Brain microvascular endothelial cell (primary cell): Measurements from ENCODE around the gene TUNAR.

Source experiments
- DNase-seq: peaks from one replicate; pipeline ENCODE4 v3.0.0-alpha.2; 2020
- H3K27ac ChIP-seq: fragments of 250-450 bp; sonication (Bioruptor Pico); 2 replicates; pipeline ENCODE4 v1.5.1; 2020; ENCODE audit warnings: mild to moderate bottlenecking, moderate library complexity
- H3K27me3 ChIP-seq: fragments of 250-450 bp; sonication (Bioruptor Pico); replicated peaks from 2 replicates; pipeline ENCODE4 v1.5.1; 2020; ENCODE audit warnings: mild to moderate bottlenecking
- H3K36me3 ChIP-seq: fragments of 250-450 bp; sonication (Bioruptor Pico); replicated peaks from 2 replicates; pipeline ENCODE4 v1.5.1; 2020; ENCODE audit warnings: mild to moderate bottlenecking
- H3K4me3 ChIP-seq: 2 replicates; pipeline ENCODE4 v1.5.1; 2011; ENCODE audit warnings: low read depth, mild to moderate bottlenecking, control low read depth, low read length, moderate library complexity
- in situ Hi-C: cut with HindIII; loops from 2 replicates; pipeline ENCODE4 v1.10.0; 2017; ENCODE audit warnings: low sequenced_read_pairs, low pct_ligation_motif_present
- TF ChIP-seq, protein P1 (sequence below): IDR thresholded peaks from 2 replicates; pipeline ENCODE4 v1.5.1; 2011; ENCODE audit warnings: low read depth, mild to moderate bottlenecking, moderate library complexity, low read length, control low read depth, inconsistent platforms; ENCODE audit errors: missing control alignments

Gene TUNAR

DNA sequence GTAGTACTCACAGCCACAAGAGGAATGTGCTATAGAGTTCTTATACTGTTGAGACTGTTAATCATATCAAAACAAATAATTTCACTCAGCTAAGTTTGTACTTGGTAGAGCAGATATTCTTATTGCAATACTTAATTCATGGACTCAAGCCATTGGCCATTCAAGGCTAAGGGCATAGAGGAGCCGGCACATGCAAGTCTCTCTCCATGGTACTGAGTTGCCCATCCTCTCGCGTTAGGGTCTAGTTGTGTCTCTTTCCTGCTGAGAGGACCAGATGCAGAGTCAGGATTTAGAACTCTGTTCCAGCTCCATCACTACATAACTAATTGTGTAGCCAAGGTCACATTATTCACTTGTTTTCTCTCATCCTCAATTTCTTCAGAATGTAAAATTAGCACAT is 14.4 kb upstream of the TUNAR start:
- no peaks in the 10 kb centered on the region for H3K36me3 ChIP-seq
- peak; percentile 3 for DNase-seq
- no peak overlapping the region for H3K4me3 ChIP-seq
- H3K27ac ChIP-seq: no peak overlapping the region
- TF ChIP-seq, protein P1, sequence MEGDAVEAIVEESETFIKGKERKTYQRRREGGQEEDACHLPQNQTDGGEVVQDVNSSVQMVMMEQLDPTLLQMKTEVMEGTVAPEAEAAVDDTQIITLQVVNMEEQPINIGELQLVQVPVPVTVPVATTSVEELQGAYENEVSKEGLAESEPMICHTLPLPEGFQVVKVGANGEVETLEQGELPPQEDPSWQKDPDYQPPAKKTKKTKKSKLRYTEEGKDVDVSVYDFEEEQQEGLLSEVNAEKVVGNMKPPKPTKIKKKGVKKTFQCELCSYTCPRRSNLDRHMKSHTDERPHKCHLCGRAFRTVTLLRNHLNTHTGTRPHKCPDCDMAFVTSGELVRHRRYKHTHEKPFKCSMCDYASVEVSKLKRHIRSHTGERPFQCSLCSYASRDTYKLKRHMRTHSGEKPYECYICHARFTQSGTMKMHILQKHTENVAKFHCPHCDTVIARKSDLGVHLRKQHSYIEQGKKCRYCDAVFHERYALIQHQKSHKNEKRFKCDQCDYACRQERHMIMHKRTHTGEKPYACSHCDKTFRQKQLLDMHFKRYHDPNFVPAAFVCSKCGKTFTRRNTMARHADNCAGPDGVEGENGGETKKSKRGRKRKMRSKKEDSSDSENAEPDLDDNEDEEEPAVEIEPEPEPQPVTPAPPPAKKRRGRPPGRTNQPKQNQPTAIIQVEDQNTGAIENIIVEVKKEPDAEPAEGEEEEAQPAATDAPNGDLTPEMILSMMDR: no peak
- in situ Hi-C loops: no loop called here
- no peaks in the 10 kb centered on the region for H3K27me3 ChIP-seq

DNA sequence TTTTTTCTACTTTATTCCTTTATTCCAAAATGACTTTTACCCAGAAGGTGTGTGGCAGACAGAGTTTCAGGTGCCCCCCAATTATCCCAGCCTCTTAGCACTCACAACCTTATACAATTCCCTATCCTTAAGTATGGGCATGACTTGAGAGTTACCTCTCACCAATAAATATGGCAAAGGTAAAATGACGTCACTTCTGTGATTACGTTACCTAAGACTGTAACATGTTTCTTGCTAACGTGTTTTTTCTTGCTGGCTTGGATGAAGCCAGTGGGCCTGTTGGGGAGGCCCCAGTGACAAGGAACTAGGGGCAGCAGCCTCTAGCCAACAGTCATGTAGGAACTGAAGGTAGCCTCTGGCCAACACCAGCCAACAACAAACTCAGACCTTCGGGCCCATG is 13.3 kb upstream of the TUNAR start:
- no peak overlapping the region for H3K4me3 ChIP-seq
- TF ChIP-seq, protein P1: no peak
- DNase-seq: no peak
- in situ Hi-C loops: no loop called here
- no peaks in the 10 kb centered on the region for H3K27me3 ChIP-seq
- H3K27ac ChIP-seq: no peak overlapping the region
- no peaks in the 10 kb centered on the region for H3K36me3 ChIP-seq

DNA sequence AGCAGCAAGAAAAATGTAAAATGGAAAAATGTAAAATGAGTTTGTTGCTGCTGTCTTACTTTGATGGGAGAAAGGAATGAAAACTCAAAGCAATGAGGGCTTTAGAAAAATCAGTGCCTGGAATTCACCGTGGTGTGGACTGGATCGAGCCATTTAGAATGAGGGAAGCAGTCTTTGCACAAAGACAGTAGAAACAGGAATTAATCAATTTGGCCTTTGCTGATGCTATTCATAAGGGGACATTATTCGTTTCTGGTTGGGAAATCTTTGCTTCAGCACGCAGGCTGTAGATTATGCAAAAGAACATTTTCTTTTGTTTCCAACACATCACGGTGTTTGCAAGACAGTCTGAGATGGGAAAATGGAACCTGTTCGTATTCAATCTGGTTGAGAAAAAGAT is 6.9 kb upstream of the TUNAR start:
- peaks cover under 1% of the 10 kb centered on the region for H3K27me3 ChIP-seq
- H3K27ac ChIP-seq: no peak overlapping the region
- in situ Hi-C loops: no loop called here
- H3K36me3 ChIP-seq: no peaks in the 10 kb centered on the region
- TF ChIP-seq, protein P1: no peak
- no peak overlapping the region for H3K4me3 ChIP-seq
- DNase-seq: no peak

DNA sequence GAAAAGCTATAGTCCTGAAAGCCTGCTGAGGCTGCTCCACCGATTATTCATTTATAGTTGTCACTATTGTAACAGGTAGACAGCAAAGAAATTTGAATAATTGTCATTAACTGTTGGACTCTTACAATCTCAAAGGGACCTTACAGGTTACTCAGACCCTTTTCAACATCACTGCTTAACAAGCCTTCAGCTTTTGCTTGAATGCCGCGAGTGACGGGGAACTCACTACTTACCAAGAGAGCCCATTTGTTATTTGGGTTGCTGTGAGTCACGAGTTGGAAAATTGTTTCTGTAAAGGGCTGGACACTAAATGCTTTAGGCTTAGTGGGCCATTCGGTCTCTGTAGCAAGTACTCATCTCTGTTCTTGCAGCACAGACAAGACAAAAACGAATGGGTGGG is 5.9 kb upstream of the TUNAR start:
- Histone ChIP-seq H3K27me3 (peaks cover 7% of the 10 kb centered on the region), H3K4me3 (no peak overlapping the region), H3K36me3 (no peaks in the 10 kb centered on the region), H3K27ac (no peak overlapping the region)
- DNase-seq: no peak
- in situ Hi-C loops: no loop called here
- TF ChIP-seq, protein P1: no peak

DNA sequence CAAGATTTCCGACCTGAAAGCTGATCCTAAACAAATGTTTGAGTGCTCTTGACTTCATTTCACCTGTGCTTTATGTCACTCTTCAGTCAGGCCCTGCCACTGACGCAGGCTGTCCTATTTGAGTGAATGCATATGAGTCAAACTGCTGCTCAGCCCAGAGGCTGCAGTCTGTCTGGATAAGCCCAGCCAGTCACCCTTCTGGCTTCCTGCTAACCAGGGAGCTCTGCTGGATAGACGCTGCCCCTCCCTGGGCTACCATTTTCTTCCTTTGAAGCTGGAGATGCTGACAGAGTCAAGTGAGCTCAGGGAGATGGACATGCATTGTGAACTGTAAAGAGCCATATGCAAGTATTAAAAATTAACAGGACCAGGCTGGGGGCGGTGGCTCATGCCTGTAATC is 5.1 kb upstream of the TUNAR start:
- in situ Hi-C loops: no loop called here
- H3K27ac ChIP-seq: no peak overlapping the region
- no peak overlapping the region for H3K4me3 ChIP-seq
- H3K36me3 ChIP-seq: no peaks in the 10 kb centered on the region
- peaks cover 12% of the 10 kb centered on the region for H3K27me3 ChIP-seq
- DNase-seq: no peak
- TF ChIP-seq, protein P1: no peak

DNA sequence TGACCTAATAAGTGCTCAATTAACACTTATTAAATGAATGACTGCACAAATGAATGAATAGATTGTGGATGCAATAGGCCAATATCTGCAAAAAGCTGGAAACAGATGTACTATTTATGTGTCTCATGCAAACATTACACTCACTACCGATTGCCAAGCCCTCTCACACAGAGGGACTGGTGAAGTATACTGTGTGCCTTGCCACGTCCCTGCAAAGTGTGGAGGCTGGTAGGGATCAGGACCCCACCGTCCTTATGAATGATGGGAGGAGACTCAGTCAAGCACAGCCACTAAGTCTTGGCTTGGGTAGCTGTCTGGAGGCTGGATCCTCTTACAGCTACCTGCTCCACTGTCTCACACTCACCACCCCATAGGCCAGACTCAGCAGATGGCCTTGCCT is 3.9 kb upstream of the TUNAR start:
- in situ Hi-C loops: no loop called here
- H3K36me3 ChIP-seq: no peaks in the 10 kb centered on the region
- no peak overlapping the region for H3K27ac ChIP-seq
- TF ChIP-seq, protein P1: no peak
- no peak for DNase-seq
- peaks cover 23% of the 10 kb centered on the region for H3K27me3 ChIP-seq
- no peak overlapping the region for H3K4me3 ChIP-seq
